ENCODE results near the gene SHKBP1. TPM values are rescaled to one million over a fixed set of nuclear protein-coding genes. Genes with fewer than 3 reads are reported as not detected.

The SHKBP1 gene
- polyA plus RNA-seq, 1 donor from 2014 or later = 3.8 TPM

GRCh38 chr19:40530091-40530901 is 46.4 kb upstream of the SHKBP1 start:
- Histone ChIP-seq H3K4me2 (ENCODE audit: low read length) (no peak overlapping the region), H4K20me1 (ENCODE audit: insufficient read depth) (no peaks in the 10 kb centered on the region), H3K9me3 (ENCODE audit: low read length) (no peaks in the 10 kb centered on the region), H3K79me2 (replicated peaks; ENCODE audit: insufficient read depth, low read length) (no peaks in the 10 kb centered on the region), H2AFZ (ENCODE audit: low read depth, low read length) (peak overlapping the region; percentile 25), H3K27me3 (ENCODE audit: insufficient read depth, low read depth, low read length) (peaks cover 21% of the 10 kb centered on the region), H3K9ac (ENCODE audit: low read length) (peak overlapping the region; percentile 56), H3K4me3 (ENCODE audit: low read length) (peak overlapping the region; percentile 62), H3K9me2 (ENCODE audit: insufficient read depth, low read length) (no peaks in the 10 kb centered on the region), H3K36me3 (ENCODE audit: insufficient read depth, low read length) (no peaks in the 10 kb centered on the region), H3K27ac (ENCODE audit: low read length) (no peak overlapping the region), H3F3A (ENCODE audit: insufficient read depth, low read length, poor library complexity, severe bottlenecking) (no peaks in the 10 kb centered on the region)
- TF ChIP-seq SMC3 (conservative IDR thresholded peaks at IDR 0.05; ENCODE audit: poor library complexity) = no peak
- no peak for TF ChIP-seq MXI1 (conservative IDR thresholded peaks at IDR 0.05; ENCODE audit: poor library complexity, severe bottlenecking)
- peak; percentile 52 for TF ChIP-seq CTCF (IDR thresholded peaks at IDR 0.05; ENCODE audit: poor library complexity, severe bottlenecking)
- no peak for TF ChIP-seq RAD21 (conservative IDR thresholded peaks at IDR 0.05)
- TF ChIP-seq EP300 (conservative IDR thresholded peaks at IDR 0.05; ENCODE audit: poor library complexity, severe bottlenecking) = no peak
- TF ChIP-seq REST (IDR thresholded peaks at IDR 0.05; ENCODE audit: borderline replicate concordance) = peak; percentile 42

- no peak overlapping the region for H3K4me3 ChIP-seq (ENCODE audit: low read length)
Measured at GRCh38 chr19:40533508-40533907, 43.2 kb upstream of the SHKBP1 start.

More at GRCh38 chr19:40533508-40533907, 43.2 kb upstream of the SHKBP1 start:
- Histone ChIP-seq H3K9ac (ENCODE audit: low read length) (no peak overlapping the region), H3K9me2 (ENCODE audit: insufficient read depth, low read length) (no peaks in the 10 kb centered on the region), H3K9me3 (ENCODE audit: low read length) (no peaks in the 10 kb centered on the region), H3K27ac (ENCODE audit: low read length) (no peak overlapping the region), H4K20me1 (ENCODE audit: insufficient read depth) (no peaks in the 10 kb centered on the region), H3K36me3 (ENCODE audit: insufficient read depth, low read length) (no peaks in the 10 kb centered on the region), H3F3A (ENCODE audit: insufficient read depth, low read length, poor library complexity, severe bottlenecking) (no peaks in the 10 kb centered on the region), H2AFZ (ENCODE audit: low read depth, low read length) (no peak overlapping the region), H3K79me2 (replicated peaks; ENCODE audit: insufficient read depth, low read length) (no peaks in the 10 kb centered on the region), H3K27me3 (ENCODE audit: insufficient read depth, low read depth, low read length) (peaks cover 21% of the 10 kb centered on the region), H3K4me2 (ENCODE audit: low read length) (no peak overlapping the region)
- no peak for TF ChIP-seq POLR2AphosphoS5 (IDR thresholded peaks at IDR 0.05)
- no peak for TF ChIP-seq EP300 (conservative IDR thresholded peaks at IDR 0.05; ENCODE audit: poor library complexity, severe bottlenecking)
- no peak for TF ChIP-seq SMC3 (conservative IDR thresholded peaks at IDR 0.05; ENCODE audit: poor library complexity)
- TF ChIP-seq REST (IDR thresholded peaks at IDR 0.05; ENCODE audit: borderline replicate concordance) = no peak
- no peak for TF ChIP-seq CTCF (IDR thresholded peaks at IDR 0.05; ENCODE audit: poor library complexity, severe bottlenecking)
- no peak for TF ChIP-seq RAD21 (conservative IDR thresholded peaks at IDR 0.05)
- no peak for TF ChIP-seq EZH2 (IDR thresholded peaks at IDR 0.05; ENCODE audit: borderline replicate concordance, insufficient read depth, low read length, poor library complexity, severe bottlenecking)
- TF ChIP-seq MXI1 (conservative IDR thresholded peaks at IDR 0.05; ENCODE audit: poor library complexity, severe bottlenecking) = no peak
- no peak for TF ChIP-seq TAF1 (IDR thresholded peaks at IDR 0.05; ENCODE audit: low read depth)
